HG03432 (cell line): ENCODE results near the gene PRKG2.

Source experiments
- ATAC-seq: cut with Tn5 transposase; IDR thresholded peaks from one replicate; pipeline ENCODE4 v1.9.1; 2021; ENCODE audit warnings: mild to moderate bottlenecking, moderate library complexity; ENCODE audit not compliant: unreplicated experiment

PRKG2 gene

DNA sequence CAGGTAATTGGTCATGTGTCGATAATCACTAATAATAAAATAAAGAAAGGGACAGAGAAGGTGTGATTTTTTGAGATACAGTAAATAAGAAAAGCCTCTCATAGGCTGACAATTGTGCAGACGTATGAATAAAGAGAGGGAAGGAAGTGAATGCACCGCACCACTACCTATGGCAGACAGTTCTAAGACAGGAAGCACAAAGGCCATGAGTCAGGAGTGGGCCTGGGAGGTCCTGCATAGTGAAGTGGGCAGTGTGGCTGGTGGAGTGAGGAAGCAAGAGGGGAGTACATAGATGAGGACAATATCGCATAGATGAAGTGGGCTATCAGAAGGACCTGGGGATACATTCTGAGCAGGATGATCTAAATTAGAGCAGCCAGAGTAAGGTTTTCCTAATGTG lies 108.9 kb downstream of the PRKG2 start:
- ATAC-seq = no peak

DNA sequence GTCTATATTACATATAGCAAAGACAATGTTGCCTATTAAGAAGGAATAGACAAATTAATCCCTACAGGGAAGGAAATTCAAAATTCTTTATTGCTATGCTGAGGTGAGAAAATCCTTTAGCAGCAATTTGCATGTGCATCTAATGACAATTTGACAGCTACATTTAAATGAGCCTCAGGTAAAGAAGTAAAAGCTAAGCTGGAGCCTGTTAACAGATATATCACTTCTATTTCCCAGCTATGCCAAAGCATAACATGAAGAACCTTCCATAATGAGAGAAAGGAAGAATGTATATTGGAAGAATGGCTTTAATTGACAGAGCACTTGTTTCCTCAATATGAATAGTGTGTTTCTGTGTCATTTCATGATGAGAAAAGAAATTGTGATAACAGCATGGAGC lies 112.9 kb downstream of the PRKG2 start:
- no peak for ATAC-seq

DNA sequence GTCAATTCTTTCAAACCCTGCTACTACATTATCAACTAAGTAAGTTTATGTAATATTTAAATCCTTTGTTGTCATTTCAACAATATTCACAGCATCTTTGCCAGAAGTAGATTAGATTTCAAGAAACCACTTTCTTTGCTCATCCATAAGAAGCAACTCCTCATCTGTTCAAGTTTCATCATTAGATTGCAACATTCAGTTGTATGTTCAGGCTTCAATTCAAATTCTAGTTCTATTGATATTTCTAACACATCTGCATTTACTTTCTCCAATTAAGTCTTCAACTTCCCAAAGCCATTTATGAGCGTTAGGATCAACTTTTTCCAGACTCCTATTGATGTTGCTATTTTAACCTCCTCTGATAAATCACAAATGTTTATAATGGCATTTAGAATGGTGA lies 118.5 kb downstream of the PRKG2 start:
- no peak for ATAC-seq

DNA sequence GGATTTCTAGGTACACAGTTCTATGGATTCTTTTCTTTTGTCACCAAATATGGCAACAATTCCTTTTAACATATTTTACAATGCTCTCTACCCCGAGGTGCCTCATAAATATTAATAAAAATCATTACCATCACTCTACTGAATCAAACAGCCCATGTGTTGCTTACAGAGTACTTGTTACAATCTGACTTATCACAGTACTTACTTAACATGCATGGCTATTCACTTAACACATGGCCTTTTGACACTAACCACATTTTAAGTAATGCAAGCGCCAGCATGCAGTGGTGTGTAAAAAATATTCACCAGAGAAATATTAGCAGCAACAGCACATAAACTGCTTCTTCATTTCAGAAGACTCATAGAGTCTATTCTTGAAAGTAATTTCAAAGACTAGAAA lies 119.6 kb downstream of the PRKG2 start:
- no peak for ATAC-seq

DNA sequence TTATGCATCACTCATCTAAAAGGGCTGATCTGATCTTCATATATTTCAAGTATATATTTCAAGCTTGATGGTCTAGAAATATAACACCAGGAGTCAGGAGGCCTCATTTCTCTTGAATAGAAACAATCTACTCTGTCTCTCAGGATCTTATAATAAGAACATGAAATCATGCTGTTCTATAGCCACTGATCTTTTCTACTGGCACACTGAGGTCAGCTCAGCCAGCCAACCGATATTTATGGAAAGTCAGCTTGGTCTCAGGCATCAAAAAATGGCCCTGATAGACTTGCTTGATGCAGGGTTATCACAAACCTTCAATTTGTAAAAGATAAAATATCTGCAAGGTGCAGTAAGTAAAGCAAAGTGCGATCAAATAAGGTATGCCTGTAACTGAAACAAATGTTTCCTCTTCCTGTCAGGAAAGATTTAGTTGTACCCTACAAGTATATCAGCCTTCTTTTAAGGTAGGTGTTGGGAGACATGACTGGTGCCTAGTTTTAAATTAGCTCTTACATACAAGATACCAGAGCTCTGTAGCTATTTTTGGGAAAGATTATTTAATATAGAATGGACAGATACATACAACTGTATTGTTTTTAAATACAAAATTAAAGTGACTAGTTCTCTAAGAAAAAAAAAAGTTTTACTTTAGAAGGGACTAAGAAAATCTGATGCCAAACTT lies 121.2 kb downstream of the PRKG2 start:
- no peak for ATAC-seq

DNA sequence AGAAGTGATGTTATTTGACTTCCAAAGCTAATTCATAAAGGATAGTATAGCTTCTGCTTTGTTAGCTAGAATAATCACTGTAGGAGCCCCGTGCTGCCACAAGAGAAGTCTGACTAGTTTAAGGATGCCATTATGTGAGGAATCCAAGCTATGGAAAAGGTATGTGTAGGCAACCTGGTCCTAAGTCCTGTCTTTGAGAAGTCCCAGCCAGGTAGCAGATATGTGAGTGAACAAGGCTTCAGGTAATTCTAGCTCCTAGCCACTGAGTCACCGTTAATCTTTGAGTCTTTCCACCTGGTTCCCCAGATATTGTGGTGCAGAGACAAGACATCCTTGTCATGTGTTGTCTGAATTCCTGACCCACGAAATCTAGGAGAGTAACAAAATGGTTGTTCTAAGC lies 129.0 kb downstream of the PRKG2 start:
- no peak for ATAC-seq

DNA sequence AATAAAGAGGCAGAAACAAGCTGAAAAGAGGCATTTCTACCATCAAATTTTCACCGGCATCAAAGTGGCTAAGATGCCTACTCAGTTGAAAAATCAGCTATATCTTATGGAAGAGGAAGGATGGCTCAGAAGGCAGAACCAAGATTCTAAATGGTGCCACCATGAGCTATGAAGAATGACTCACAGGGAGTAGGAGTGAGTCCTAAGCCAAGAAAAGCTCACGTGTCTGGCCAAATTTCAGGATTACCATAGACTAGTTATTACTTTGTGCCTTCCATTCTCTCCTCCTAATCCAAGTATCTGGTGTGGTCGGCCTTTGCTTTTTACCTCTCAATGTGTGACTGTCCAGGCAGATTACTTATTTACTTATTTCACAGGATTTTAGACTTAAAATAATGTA lies 129.7 kb downstream of the PRKG2 start:
- ATAC-seq = no peak

DNA sequence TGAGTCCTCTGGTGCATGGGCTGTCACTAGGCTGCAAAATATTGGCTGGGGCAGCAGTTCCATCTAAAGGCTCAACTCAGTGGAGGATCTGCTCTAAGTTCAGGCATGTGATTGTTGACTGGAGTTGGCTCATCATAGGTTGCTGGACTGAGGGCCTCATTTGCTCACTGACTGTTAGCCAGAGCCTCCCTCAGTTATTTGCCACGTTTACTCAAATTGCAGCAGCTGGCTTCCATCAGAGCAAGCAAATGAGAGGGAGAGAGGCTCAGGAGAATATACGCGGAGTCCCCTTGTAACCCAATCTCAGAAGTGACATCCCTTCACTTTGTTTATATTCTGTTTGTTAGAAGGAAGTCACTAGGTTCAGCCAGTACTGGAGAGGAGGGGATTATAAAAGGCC lies 130.4 kb downstream of the PRKG2 start:
- ATAC-seq = no peak

DNA sequence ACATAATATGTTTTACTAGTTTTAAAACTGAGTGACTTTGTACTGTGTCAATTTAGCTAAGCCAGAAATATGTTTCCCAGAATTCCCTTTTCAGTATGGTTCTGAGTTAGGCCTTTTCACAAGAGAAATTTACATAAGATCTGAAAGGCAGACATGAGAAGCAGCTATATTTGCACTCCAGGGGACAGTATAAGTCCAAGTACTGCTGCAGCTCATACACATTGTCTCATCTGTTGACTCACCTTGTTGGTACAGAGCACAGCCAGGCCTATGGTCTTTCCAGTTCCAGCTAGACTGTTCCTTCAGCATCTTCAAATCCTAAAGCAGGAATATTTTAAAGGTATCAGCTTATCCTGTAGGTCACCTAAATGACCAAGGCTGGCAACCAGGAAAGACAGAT lies 131.0 kb downstream of the PRKG2 start:
- no peak for ATAC-seq

DNA sequence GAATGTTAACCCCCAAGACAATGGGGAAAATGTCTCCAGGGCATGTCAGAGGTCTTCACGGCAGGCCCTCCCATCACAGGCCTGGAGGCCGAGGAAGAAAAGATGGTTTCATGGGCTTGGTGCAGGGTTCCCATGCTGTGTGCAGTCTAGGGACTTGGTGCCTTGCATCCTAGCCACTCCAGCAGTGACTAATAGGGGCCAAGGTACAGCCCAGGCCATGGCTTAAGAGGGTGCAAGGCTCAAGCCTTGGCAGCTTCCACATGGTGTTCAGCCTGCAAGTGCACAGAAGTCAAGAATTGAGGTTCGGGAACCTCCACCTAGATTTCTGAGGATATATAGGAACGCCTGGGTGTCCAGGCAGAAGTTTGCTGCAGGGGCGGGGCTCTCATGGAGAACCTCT lies 133.9 kb downstream of the PRKG2 start:
- no peak for ATAC-seq

DNA sequence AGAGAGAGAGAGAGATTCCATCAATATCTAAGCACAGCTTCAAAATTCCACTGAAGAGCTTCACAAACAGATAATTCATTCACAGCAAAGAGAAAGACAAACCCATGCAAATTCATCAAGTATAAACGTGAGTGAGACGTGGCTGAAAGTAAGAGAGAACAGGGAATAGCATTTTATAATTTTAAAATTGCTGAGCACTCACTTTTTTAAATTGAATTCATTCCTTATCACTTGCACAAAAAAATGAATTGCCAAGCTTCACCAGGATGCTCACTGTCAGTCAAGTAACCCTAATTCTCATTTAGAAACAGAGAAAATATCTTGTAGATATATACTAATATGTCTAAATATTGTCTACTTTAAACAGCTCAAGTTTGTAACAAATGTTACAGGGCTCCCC lies 144.0 kb downstream of the PRKG2 start:
- ATAC-seq = no peak

DNA sequence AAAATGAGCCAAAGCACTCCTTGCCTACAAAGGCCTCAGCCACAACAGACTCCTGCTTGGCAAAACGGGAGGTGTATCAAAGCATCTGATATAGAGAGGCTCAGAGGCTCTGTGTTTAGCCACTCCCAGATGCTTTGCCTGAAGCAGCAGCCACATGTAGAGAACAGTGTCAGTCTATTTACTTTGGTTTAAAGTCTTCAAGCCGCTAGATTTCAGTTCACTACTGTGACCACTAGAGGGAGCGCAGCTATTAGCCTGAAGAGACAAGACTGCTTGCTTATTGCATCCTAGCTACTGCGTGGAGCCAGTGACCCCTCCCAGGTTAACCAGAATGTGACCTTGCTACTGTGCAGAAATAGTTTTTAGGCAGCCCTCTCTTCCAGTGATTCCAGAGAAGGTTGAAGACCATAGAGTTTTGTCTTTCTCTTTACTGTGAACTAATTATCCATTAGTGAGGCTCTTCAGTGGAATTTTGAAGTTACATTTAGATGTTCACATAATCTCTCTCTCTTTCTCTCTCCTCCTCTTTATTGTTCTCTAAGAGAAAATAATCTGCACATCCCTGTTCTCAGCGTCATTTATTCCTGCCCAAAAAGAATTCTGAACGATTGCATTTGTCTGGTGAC lies 145.2 kb downstream of the PRKG2 start:
- ATAC-seq = peak; percentile 99

DNA sequence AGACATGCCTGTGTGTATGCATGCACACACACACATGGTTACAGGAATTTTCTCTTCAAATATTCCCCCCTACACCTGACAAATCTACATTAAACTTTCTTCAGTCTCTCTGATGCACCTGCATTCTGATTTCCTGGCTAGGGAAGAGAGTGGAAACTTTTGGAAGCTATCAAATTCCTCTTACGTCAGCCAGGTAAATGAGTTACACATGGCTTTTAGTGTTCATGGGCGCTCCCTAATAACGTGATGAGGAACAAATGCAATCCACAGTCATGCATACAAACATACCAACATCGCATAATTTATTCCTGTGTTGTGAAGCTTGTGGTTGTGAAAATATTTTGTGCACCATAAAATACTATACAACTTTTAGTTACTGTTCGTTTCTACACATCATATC lies 149.6 kb downstream of the PRKG2 start:
- ATAC-seq = no peak

DNA sequence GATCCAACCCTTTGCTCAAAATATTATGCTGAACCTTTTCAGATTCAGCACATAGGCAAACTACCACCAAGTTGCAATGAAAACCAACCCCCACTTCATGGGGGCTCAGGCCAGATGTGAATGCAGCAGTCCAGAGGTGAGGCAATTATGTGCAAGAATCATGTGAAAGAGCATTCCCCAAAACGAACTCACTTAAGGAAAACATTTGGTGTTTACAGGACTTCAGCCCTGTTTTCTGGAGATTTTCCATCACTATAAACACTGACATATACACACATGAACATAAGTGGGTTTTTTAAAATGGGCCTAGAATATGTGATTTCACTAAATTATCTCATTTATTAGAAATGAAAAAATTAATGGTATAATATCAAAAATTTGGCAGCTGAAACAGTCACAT lies 153.0 kb downstream of the PRKG2 start:
- no peak for ATAC-seq

DNA sequence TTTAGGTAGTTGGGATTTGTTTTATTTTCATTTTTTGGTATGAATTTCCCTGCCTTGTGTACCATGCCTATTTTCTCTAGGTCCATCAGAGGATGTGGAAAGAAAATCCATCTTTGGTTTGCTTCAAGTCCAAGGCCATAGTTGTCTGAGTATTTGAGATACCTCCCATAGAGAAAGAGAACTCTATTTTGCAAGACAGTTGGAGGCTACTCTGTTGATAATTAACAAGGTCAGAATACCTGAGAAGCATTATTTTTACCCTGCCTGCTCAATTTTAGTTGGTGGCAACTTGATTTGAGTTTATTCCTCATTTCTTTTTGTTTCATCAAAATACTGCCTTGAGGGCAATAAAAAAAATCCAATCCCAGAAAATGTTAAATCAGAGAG lies 153.7 kb downstream of the PRKG2 start:
- ATAC-seq = no peak

DNA sequence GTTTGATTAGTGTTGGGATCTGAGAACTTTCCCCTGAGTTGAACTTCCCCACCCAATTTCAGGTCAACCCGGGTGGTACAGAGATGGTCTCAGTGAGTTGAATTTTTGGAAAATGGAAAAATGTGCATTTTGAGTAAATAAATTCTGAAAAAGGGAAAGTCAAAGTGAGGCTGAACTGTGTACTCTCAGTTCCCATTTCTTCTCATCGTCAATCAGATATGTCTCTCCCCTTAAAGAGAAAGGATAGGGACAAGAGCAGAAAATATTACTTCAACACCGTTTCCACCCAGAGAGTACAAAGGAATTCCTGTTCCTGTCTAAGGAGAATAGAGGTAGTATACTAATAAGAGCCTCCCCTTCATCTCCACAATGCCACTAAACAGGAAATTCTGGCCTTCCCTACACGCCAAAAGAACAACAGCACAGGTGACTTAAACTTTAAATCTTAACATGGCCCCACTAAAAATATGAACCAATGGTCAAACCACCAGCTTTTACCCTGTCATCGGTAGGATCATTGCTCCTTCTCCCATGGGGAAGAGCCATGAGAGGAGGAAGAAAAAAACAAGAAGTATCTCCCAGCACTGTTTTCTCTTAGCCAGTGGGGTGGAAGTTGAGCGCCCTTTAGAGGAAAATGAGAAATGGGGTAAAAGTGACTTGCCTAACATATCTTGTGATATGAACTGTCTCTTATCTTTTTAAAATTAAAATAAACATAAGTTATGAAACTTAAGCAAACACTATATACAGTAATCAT lies 154.3 kb downstream of the PRKG2 start:
- ATAC-seq = peak; percentile 42

DNA sequence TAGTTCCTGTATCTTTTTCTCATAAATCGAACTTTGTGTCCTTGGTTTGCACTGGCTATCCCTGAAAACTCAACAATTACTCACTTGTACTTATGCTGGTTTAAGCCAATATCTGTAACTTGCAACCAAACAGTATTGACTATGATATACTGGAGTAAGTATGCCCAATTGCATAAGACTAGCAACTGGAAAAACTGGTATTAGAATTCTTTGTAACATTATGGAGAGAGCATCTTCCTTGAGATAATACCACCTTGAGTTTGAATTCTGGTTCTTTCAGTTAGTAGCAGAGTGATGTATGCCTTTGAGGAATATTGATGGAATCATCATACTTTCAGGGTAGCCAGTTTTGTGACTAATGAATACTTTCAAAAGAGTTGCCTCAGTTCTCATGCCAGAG lies 156.4 kb downstream of the PRKG2 start:
- no peak for ATAC-seq

DNA sequence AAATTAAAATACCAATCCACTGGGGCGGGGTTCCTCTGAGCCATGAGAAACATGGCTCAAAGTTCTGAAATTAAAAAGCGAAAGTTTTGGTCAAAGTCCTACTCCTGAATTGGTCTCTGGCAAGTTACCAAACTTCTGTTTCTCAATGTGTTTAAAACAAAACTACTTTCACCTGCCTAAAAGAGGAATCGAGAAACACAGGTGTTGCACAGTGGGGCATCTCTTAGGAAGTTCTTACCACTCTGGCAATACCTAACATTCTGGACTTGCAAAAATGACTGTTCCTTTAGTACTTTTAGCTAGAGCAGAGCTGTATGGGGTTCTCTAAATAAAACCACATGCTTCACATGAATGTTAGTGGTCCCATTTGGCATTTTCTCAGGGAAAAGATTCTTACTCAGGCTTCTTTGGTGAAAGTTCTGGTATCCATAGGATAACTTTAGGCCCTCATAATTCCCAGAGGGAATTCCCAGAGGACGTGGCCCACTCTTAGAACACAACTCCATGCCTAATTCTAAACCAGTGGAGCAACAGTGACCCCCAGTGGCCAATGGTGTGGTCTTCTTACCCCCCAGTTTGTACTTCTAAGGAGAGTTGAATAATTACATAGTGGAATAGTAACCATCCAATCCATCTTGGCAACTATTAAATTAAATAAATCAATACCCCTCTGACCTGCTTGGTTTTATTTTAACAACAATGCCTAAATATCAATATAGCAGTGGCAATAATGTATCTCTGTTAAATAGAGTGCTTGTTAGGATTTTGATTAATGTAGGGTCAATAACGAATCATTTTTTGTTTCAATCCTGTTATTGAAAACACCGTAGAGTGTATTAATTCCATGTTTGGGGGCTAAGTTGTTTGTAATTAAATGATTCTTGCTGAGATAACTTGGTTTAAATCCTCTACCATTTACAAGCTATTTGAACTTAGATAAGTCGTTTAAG lies 162.6 kb downstream of the PRKG2 start:
- ATAC-seq = peak; percentile 100

DNA sequence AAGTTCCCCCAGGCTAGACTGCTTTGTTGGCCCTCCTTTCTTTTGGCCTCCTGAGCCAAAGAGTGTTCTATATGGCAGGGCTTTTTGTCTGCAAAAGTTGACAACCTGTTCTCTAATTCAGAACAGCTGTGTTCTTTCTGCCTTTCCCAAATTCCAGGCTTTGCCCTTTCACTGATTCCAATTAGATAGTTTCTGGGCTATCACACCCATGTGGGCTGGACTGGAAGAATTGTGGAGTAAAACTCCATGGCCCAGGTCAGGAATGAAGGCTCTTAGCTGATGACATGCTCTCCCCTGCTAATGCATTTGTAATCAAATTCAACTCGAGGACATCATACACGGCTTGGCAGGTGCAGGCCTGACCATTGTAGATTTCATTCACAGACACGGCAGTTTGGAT lies 165.1 kb downstream of the PRKG2 start:
- ATAC-seq = no peak

DNA sequence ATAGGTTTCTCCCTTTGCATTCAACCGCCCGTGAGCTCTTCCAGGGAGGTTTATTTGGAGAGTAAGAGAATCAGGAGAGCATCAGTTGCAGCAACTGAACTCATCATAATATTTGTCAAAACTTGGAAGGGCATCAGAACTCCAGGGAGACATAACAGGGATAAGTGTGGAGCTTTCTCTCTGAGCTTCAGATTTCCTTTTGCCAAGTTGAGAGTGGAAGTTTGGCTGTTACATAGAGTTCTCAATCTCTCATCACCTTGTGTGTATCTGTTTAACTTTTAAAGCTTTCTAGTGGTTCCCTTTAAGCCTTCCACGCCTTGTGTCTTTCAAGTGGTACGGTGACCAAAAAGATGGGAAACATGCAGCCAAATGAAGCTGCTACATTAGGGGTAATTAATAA lies 165.7 kb downstream of the PRKG2 start:
- ATAC-seq = no peak
